ENCODE measurements around the gene STARD13.

Gene STARD13

GRCh38 chr13:33228648-33229445, 56.7 kb downstream of the STARD13 start:
- no peak for DNase-seq (ENCODE audit: low read depth)

DNA sequence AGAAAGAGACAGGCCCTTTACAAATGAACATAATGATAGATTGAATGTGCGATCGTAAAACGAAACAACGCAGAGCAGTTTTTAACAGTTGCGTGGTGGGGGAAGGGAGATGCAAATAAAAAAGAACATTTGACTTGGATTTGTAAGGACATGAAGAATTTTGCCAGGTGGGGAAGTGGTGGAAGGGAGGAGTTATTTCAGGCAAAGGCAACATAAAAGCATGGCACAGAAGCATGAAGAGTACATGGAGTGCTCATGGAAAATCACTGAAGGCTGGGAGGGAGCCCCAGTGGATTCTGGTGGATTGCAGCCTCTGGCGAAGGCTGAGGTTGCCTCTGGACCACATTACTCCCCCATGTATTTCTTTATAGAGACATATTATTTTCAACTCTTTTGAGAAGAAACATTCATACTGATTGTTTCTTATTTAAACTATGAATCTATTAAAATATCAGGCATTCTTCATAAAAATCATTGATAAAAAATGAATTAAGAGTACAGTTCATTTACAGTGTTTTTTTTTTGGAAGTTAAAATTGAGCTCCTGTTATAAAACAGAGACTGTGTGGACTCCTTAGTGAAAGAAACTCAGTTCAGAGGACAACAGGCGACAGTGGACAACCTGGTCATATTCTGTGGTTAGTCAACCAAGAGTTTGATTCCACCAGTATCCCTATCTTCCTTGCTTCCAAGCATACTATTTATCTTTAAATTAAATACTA, 57.5 kb downstream of the STARD13 start:
- no peak for DNase-seq (ENCODE audit: low read depth)

DNA sequence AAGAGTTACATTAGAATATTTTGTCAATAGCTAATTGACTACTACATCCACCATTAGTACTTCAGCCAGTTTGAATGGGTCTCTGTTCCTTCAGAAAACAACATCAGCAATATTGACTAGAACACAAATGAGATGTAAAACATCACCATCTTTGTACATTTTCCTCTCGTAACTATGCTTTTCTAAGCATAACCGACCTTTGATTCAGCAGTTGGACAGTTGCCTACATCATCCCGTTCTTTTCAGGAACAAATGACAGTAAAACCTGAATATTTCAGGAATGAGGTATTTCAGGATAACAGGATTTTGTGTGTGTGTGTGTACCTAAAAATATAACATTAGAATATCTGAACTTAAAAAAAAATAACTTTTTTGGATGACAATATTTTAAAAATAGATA, 60.9 kb downstream of the STARD13 start:
- DNase-seq (ENCODE audit: low read depth), result no peak

DNA sequence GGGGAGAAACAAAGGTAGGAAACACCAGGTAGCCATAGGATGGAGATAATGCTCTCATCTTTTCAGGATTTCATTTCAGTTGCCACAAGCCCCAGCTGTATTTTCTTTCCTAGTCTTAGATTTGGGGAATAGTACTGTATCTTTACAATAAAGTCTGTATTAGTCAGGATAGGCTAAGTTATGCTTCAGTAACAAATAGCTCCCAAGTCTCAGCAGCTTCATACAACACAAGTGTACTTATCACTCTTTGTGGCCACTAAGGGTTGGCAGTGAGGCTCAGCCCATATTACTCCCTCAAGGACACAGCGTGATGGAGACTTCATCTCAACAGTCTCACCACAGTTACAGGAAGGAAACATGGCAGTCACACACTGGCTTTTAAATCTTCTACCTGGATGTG, 61.4 kb downstream of the STARD13 start:
- no peak for DNase-seq (ENCODE audit: low read depth)

DNA sequence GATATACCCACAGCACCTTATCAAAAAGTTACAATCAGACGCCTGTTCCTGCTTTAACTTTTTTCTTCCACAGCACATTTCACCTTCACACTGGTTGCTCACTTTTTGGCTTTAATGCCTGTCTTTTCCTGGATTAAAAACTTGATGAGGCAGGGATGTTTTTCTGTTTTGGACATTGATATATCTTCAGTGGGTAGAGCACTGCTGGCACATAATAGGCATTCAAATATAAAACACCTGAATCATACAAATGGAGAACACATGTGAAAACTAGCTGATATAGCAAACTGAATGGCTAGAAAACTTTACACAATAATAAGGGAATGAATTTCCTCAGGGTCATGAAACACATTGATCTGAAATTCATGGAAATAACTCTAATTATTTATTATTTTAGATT, 65.6 kb downstream of the STARD13 start:
- no peak for DNase-seq (ENCODE audit: low read depth)

- DNase-seq (ENCODE audit: low read depth), result no peak
These were observed 67.1 kb downstream of the STARD13 start for GRCh38 chr13:33218426-33218825.

DNA sequence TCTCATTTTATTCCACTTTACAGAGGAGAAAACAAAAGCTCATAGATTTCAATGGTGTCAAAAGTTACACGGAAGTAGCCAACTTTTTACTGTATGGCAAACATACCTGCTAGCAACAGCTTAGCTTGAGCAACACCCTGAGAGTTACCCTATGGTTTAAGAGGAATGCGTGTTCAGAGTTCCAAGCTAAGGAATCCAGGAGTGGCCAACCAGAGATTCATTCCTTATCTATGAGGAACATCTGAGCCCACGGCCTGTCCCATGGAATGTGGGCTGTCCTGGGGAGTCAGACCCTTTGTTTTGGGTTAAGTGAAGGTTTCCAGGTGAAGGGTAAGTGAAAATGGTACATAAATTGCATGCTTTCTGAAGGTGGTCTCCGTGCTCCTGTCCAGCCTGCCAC, 67.5 kb downstream of the STARD13 start:
- DNase-seq (ENCODE audit: low read depth), result no peak

GRCh38 chr13:33217256-33217655, 68.3 kb downstream of the STARD13 start:
- no peak for DNase-seq (ENCODE audit: low read depth)

DNA sequence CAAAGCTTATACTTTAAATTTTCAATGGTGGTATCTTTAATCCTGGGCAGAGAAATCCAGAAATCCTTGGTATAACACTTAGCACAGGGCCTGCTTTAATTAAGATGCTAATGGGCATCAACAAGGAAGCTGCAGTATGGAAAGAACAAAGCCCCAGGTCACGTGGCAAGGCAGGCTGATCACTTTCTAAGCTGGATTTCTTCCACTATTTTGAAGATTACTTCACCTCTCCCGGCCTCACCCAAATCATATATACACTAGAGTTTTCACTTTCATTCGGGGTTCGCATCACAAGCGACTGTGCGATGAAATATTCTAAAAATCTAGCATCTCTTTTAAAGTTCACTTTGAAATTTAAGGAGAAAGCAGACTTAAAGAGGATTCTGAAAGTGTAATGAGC, 71.8 kb downstream of the STARD13 start:
- DNase-seq (ENCODE audit: low read depth), result no peak

DNA sequence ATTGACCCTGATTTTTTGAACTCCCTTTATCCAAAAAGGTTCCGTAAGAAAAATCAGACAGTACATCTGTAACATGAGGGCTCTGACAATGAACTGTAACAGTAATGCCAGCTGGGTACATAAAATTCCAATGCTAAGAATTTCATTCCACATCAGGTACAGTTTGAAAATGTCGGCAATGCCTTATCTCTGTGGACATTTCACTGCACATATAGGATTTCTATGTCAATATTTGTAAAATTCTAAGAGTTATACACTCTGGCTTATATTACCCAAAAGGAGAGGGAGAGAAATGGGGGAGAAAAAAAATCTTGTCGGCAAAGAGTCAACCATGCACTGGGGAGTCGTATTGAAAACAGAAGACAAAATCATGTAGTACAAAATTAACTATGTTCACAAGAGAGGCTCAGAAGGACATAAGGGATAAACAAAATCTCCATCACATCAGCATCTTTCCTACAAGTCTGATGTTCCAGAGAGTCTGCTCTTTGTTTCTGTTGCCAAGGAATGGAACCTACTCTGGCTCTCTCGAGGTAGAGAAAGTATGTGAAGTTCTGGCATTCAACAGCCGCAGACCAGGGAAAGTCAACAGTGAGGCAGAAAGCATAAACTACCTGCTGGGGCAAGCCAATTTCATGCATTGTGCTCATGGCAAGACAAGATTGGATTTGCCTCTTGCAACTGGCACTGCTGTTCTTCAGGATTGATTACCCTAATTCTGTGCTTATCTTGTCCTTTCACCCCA, 72.4 kb downstream of the STARD13 start:
- no peak for DNase-seq (ENCODE audit: low read depth)

DNA sequence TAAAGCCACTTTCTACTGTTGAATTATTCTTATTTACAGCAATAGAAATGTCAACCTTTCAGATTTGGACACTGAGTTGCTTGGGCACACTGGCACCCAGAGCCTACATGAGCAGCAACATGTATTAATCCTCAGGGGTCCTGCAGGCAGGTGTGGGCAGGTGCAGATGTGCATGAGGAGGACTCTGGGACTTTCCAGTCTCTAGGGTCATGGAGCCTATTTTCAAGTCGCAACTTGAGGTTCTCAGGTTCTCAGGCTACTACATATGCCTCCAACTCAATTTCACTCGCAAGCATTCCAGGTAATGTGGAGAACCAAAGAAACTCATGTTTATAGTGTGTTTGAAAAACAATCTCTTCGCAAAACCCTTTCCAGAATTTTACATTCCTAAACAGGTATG, 73.2 kb downstream of the STARD13 start:
- no peak for DNase-seq (ENCODE audit: low read depth)

GRCh38 chr13:33210090-33210489, 75.5 kb downstream of the STARD13 start:
- no peak for DNase-seq (ENCODE audit: low read depth)

GRCh38 chr13:33208290-33209220, 77.0 kb downstream of the STARD13 start:
- DNase-seq (ENCODE audit: low read depth), result no peak

DNA sequence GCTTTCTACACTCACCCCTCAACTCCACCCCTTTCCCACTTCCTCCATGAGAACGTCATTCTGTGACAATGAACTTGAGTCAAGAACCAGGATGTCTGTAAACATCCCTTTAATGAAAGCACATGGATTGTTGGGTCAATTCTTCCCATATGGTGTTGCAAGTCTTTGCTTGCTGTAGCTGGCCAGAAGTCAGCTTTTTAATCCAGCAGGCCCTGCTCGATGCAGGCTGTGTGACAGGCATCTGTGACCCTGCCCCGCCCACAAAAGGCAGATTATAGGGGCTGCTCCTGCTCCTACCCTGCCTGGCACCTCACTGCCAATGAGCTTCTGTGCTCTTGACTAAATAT, 78.0 kb downstream of the STARD13 start:
- DNase-seq (ENCODE audit: low read depth), result no peak

DNA sequence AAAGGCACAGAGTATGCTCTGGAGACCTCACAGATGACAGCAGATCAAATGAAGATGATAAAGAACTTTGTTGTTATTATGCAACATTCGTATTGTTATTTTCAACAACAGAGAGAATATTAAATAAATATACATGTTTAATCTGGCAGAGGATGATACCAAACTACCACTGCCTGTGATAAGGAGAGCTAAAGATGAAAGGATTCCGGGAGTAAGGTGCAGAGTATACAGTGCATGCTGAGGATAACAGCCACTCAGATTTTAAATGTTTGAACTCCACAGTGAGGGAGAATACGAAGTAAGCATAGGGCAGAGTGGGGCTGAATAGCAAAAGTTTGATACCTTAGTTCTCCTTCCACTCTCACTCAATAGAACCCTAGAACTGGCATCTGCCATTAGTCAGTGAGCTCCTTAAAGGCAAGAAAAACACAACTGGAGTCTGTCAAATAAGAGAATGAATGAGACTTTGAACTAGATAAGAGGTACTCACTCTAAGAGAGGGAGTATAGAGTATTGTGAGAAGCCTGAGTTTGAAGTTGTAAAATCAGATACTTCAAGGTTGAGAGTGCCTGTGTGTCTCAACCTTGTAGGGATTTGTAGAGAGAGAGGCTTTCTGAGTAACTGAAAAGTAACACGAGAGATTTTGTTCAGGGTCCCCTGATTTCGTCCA, 78.5 kb downstream of the STARD13 start:
- no peak for DNase-seq (ENCODE audit: low read depth)

DNA sequence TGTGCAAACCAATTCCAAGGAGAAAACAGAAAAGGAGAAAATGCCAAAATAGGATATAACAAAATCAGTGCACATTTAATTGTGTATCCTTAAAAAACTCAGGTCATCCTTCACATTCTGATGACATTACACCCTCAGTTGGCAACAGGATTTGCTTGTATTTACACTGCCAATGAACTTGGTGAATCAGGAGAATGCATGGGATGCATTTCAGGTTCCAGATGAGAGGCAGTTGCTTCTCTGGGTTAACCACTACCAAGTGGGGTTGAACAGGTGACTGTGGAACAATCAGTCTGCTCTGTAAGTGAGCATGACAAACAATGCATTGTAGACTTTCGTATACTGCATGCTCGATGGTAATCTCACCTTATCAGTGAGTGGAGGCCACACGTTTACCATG, 79.1 kb downstream of the STARD13 start:
- no peak for DNase-seq (ENCODE audit: low read depth)

- DNase-seq (ENCODE audit: low read depth), result no peak
These were observed 79.7 kb downstream of the STARD13 start for GRCh38 chr13:33205804-33206221.

DNA sequence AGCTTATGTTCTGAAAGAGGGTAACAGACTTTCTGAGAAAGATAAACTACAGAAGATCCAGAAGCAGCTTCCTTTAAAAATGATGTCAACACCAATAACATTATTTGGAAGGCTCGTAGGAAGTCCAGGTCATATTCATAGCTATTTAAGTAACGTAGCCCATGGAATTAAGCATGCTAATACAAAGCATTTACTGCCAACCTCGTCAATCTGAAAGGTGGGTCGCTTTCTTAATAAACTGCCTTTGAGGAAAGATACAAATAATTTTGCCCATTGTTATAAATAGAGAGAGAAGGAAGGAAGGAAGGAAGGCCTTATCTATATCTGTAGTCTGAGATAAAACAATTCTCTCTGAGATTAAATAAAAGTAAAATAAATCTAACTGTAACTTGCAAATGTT, 80.3 kb downstream of the STARD13 start:
- no peak for DNase-seq (ENCODE audit: low read depth)

GRCh38 chr13:33204130-33204927, 81.2 kb downstream of the STARD13 start:
- no peak for DNase-seq (ENCODE audit: low read depth)

DNA sequence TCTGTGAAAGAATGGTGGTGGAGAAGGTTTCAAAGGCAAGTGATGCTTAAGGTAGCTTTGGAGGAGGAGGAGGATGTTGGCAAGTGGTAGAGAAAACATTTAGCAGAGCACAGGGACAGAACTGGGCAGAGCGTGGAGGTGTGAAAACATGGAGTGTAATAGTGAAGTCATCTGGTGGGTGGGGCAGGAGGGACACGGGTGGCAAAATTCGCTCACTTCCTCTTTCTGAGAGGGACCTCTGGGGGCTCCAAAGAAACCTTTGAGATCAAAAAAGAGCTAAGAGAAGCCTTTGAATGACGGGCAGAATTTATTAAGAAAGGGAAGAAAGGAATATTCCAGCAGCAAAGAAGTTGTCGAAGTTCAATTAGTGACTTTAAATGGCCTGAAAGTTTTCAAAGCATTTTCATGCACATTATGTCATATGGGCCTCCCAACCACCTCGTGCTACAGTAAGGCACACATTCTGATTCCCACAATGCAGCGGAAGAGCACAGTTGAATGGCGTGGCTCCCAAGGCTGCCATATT, 82.8 kb downstream of the STARD13 start:
- no peak for DNase-seq (ENCODE audit: low read depth)
